ENCODE measurements around the gene DTX4. TPM values are rescaled to one million over a fixed set of nuclear protein-coding genes. Genes with fewer than 3 reads are reported as not detected.

Gene DTX4
- total RNA-seq, 1 experiment from 2014 or later = 96.7 TPM

DNA sequence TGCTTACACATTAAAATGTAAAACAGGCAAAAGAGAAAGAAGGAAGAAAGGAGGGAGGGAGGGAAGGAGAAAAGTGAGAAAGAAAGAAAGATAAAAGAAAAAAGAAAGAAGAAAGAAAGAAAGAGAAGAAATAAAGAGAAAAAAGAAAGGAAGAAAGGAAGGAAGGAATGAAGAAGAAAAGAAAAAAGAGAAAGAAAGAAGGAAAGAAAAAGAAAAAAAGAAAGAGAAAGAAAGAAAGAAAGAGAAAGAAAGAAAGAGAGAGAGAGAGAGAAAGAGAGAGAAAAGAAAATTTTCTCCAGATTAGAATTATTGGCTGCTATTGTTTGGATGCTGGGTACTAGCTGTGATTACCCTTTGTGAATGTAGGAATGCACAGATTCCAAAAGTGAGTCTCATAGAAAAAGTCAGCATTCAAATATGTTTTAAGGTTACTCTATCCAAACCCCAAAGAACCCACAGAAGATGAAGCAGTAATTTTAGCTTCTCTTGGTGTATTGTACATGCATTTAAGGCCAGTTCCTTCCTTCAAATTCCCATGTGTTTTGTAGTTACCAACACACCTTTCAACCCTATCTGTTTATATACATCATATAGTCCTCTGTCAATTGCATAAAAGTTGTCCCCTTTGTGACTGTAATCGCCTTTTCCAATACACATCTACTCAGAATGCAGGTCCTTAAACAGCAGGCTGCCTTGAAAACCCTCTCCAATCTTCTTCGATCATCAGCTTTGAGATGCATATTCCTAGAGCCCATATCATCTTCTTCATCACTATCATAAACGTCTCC is 30.1 kb upstream of the DTX4 start:
- H3K36me3 ChIP-seq (ENCODE audit: control insufficient read depth, insufficient read depth, low read length) = no peaks in the 10 kb centered on the region; the same call in 1 of the 2 replicates
- intact Hi-C loops (cut with micrococcal nuclease; ENCODE audit: unreplicated experiment) = loop anchor here (1.0 to 10.0 kb wide), 6 partner anchors 12 to 563 kb away; partner anchors contain the start of genes FAM111B and ZFP91
- H3K27me3 Mint-ChIP-seq (ENCODE audit: insufficient read depth, unreplicated experiment) = no peaks in the 10 kb centered on the region
- peak overlapping the region; percentile 98 for H3K4me3 Mint-ChIP-seq (ENCODE audit: unreplicated experiment)
- peaks cover 16% of the 10 kb centered on the region for H3K4me1 ChIP-seq
- H3K36me3 Mint-ChIP-seq (ENCODE audit: insufficient read depth, unreplicated experiment) = peaks cover 27% of the 10 kb centered on the region
- H3K27ac Mint-ChIP-seq (ENCODE audit: unreplicated experiment) = peak overlapping the region; percentile 94
- H3K4me3 ChIP-seq (ENCODE audit: low read depth, low read length) = peak overlapping the region; percentile 55
- TSS peak; percentile 69 for BruUV-seq (replicated peaks)
- H3K9me3 ChIP-seq = no peaks in the 10 kb centered on the region
- peaks cover 35% of the 10 kb centered on the region for H3K4me1 Mint-ChIP-seq (ENCODE audit: low read depth, unreplicated experiment)
- no peaks in the 10 kb centered on the region for H3K27me3 ChIP-seq (replicated peaks; ENCODE audit: control insufficient read depth, insufficient read depth, low read length)
- ChIA-PET POLR2A (interaction anchor here (0.5 to 1.8 kb wide), 6 partner anchors 9 to 408 kb away, joined by 3 to 11 read pairs (median 5); partner anchors contain the start of gene FAM111B), CTCF (interaction anchor here (0.7 to 1.8 kb wide), 5 partner anchors 13 to 83 kb away, joined by 3 to 35 read pairs (median 10); no protein-coding TSS in a partner anchor)
- H3K9me3 Mint-ChIP-seq (ENCODE audit: unreplicated experiment) = no peaks in the 10 kb centered on the region
- TF ChIP-seq, protein P1, sequence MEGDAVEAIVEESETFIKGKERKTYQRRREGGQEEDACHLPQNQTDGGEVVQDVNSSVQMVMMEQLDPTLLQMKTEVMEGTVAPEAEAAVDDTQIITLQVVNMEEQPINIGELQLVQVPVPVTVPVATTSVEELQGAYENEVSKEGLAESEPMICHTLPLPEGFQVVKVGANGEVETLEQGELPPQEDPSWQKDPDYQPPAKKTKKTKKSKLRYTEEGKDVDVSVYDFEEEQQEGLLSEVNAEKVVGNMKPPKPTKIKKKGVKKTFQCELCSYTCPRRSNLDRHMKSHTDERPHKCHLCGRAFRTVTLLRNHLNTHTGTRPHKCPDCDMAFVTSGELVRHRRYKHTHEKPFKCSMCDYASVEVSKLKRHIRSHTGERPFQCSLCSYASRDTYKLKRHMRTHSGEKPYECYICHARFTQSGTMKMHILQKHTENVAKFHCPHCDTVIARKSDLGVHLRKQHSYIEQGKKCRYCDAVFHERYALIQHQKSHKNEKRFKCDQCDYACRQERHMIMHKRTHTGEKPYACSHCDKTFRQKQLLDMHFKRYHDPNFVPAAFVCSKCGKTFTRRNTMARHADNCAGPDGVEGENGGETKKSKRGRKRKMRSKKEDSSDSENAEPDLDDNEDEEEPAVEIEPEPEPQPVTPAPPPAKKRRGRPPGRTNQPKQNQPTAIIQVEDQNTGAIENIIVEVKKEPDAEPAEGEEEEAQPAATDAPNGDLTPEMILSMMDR (IDR thresholded peaks at IDR 0.05; ENCODE audit: insufficient read depth in 1 of 2, low read depth in 1 of 2, low read length in 1 of 2, severe bottlenecking in 1 of 2, unreplicated experiment in 1 of 2) = no peak
- no peak for DNase-seq

GRCh38 chr11:59142530-59143507 is 29.1 kb upstream of the DTX4 start, which contains the start of gene FAM111A:
FAM111A (plus strand) TSS chr11:59142856; CDS start chr11:59148873, 6,017 bp downstream.
- ChIA-PET POLR2A (interaction anchor here (0.5 to 1.8 kb wide), 6 partner anchors 8 to 407 kb away, joined by 3 to 11 read pairs (median 5); partner anchors contain the start of gene FAM111B), CTCF (interaction anchor here (0.7 to 1.8 kb wide), 5 partner anchors 12 to 84 kb away, joined by 3 to 35 read pairs (median 10); no protein-coding TSS in a partner anchor)
- H3K9me3 Mint-ChIP-seq (ENCODE audit: unreplicated experiment) = no peaks in the 10 kb centered on the region
- H3K9me3 ChIP-seq = no peaks in the 10 kb centered on the region
- DNase-seq = peak; percentile 92 to 95
- H3K4me1 ChIP-seq = peaks cover 21% of the 10 kb centered on the region
- peaks cover 35% of the 10 kb centered on the region for H3K36me3 Mint-ChIP-seq (ENCODE audit: insufficient read depth, unreplicated experiment)
- peak within 1 kb of the TSS; percentile 55 for H3K4me3 ChIP-seq (ENCODE audit: low read depth, low read length)
- TF ChIP-seq, protein P1 (IDR thresholded peaks at IDR 0.05; ENCODE audit: insufficient read depth in 1 of 2, low read depth in 1 of 2, low read length in 1 of 2, severe bottlenecking in 1 of 2, unreplicated experiment in 1 of 2) = peak in 1 of 2 experiments; percentile 75
- peaks cover 45% of the 10 kb centered on the region for H3K4me1 Mint-ChIP-seq (ENCODE audit: low read depth, unreplicated experiment)
- H3K27ac Mint-ChIP-seq (ENCODE audit: unreplicated experiment) = peak within 1 kb of the TSS; percentile 94
- H3K4me3 Mint-ChIP-seq (ENCODE audit: unreplicated experiment) = peak within 1 kb of the TSS; percentile 98
- intact Hi-C loops (cut with micrococcal nuclease; ENCODE audit: unreplicated experiment) = loop anchor here (1.0 to 10.0 kb wide), 7 partner anchors 11 to 564 kb away; partner anchors contain the start of genes FAM111B and ZFP91
- H3K27me3 ChIP-seq (replicated peaks; ENCODE audit: control insufficient read depth, insufficient read depth, low read length) = no peaks in the 10 kb centered on the region
- H3K27me3 Mint-ChIP-seq (ENCODE audit: insufficient read depth, unreplicated experiment) = no peaks in the 10 kb centered on the region
- no TSS peak for BruUV-seq (replicated peaks)
- peaks cover 1% of the 10 kb centered on the region for H3K36me3 ChIP-seq (ENCODE audit: control insufficient read depth, insufficient read depth, low read length)

Measured in Caco-2 (cell line).